ENCODE data around the gene WAC. TPM values are rescaled to one million over a fixed set of nuclear protein-coding genes. Genes with fewer than 3 reads are reported as not detected.

WAC gene
- total and polyA plus RNA-seq, 12 donors: 23.6 to 143 (median 104) TPM

DNA sequence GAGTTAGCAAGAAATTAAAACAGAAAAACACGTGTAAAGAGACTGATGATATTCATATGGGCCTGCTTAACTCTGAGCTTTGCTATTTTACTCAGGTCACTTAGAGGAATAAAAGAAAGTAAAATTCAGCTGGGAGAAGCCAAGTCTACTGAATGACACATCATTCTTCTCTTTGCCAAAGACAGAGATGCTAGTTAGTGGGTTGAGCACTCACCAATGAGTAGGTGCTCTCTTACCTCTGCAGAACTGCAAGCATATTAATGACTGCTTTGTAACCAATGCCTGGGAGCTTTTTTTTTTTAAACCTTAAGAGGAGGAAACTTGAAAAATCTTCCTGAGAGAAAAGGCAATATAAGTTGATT lies 99.6 kb downstream of the WAC start:
- DNase-seq: no peak
- H3K4me1 ChIP-seq (replicated peaks in 1 of 2): no peaks in the 10 kb centered on the region
- no peak overlapping the region for H3K27ac ChIP-seq
- intact Hi-C loops (cut with DNase I): no loop called here
- no peaks in the 10 kb centered on the region for H3K9me3 ChIP-seq (replicated peaks in 1 of 3)
- no peak overlapping the region for H3K4me3 ChIP-seq
- TF ChIP-seq, protein P1, sequence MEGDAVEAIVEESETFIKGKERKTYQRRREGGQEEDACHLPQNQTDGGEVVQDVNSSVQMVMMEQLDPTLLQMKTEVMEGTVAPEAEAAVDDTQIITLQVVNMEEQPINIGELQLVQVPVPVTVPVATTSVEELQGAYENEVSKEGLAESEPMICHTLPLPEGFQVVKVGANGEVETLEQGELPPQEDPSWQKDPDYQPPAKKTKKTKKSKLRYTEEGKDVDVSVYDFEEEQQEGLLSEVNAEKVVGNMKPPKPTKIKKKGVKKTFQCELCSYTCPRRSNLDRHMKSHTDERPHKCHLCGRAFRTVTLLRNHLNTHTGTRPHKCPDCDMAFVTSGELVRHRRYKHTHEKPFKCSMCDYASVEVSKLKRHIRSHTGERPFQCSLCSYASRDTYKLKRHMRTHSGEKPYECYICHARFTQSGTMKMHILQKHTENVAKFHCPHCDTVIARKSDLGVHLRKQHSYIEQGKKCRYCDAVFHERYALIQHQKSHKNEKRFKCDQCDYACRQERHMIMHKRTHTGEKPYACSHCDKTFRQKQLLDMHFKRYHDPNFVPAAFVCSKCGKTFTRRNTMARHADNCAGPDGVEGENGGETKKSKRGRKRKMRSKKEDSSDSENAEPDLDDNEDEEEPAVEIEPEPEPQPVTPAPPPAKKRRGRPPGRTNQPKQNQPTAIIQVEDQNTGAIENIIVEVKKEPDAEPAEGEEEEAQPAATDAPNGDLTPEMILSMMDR (IDR thresholded peaks at IDR 0.05): no peak
- no peak for TF ChIP-seq POLR2A (IDR thresholded peaks at IDR 0.05)
- whole genome bisulfite sequencing, 4 donors: 80 to 88% (median 83%) methylated on average over 1 of the region's 1 CpG
- H3K36me3 ChIP-seq (replicated peaks in 1 of 2): no peaks in the 10 kb centered on the region
- no peaks in the 10 kb centered on the region for H3K27me3 ChIP-seq

DNA sequence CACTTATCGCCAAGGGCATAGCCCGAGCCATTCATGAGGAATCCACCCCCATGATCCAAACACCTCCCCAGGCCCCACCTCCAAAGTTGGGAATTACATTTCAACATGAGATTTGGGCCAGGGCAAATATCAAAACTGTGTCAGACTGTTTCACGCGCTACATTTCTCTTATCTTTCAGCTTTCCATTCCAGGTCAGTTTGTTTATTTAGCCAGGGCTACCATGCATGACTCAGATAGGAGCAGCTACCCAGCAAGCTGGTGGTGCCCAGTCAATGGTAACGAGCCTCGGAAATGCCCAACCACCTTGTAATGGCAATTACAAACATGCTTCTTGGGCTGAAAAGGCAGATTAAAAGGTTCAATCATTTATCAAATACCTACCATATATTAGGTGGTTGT lies 100.8 kb downstream of the WAC start:
- DNase-seq: peak in 3 of 7 donors; percentile 32 to 50 (median 34)
- intact Hi-C loops (cut with DNase I): no loop called here
- Histone ChIP-seq H3K27ac (no peak overlapping the region), H3K4me3 (no peak overlapping the region), H3K27me3 (no peaks in the 10 kb centered on the region), H3K36me3 (replicated peaks in 1 of 2) (no peaks in the 10 kb centered on the region), H3K9me3 (replicated peaks in 1 of 3) (no peaks in the 10 kb centered on the region), H3K4me1 (replicated peaks in 1 of 2) (no peaks in the 10 kb centered on the region)
- WGBS, 4 donors: 74 to 84% (median 76%) methylated on average over 6 of the region's 6 CpGs
- TF ChIP-seq, protein P1 (IDR thresholded peaks at IDR 0.05): no peak
- TF ChIP-seq POLR2A (IDR thresholded peaks at IDR 0.05): no peak

GRCh38 chr10:28637346-28637745 lies 104.4 kb downstream of the WAC start:
- Histone ChIP-seq H3K4me1 (replicated peaks in 1 of 2) (no peaks in the 10 kb centered on the region), H3K27ac (no peak overlapping the region), H3K9me3 (replicated peaks in 1 of 3) (no peaks in the 10 kb centered on the region), H3K4me3 (no peak overlapping the region), H3K27me3 (no peaks in the 10 kb centered on the region), H3K36me3 (replicated peaks in 1 of 2) (no peaks in the 10 kb centered on the region)
- 64 to 72% (median 69%) methylated on average over 5 of the region's 5 CpGs for WGBS, 4 donors
- intact Hi-C loops (cut with DNase I): no loop called here
- TF ChIP-seq, protein P1 (IDR thresholded peaks at IDR 0.05): no peak
- no peak for TF ChIP-seq POLR2A (IDR thresholded peaks at IDR 0.05)
- no peak for DNase-seq

DNA sequence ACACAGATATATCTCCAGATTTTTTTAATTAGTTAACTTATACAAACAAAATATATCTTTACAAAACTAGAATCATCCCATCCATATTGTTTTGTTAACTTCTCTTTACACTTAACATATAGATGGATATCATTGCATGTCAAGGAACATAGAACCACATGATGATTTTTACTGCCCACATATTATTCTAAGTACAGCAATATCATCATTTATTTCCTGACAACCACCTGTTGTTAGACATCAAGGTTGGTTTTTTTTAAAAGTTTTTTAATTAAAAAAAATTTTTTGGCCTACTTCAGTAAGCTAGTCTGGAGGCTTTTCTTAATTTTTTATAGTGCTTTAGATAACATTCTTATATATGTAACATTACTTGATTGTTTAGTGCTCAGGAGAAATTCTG lies 105.5 kb downstream of the WAC start:
- H3K9me3 ChIP-seq (replicated peaks in 1 of 3): no peaks in the 10 kb centered on the region
- intact Hi-C loops (cut with DNase I): no loop called here
- no peak for TF ChIP-seq POLR2A (IDR thresholded peaks at IDR 0.05)
- TF ChIP-seq, protein P1 (IDR thresholded peaks at IDR 0.05): no peak

More for the DNA sequence above, 105.5 kb downstream of the WAC start:
- Histone ChIP-seq H3K27me3 (no peaks in the 10 kb centered on the region), H3K27ac (no peak overlapping the region), H3K4me3 (no peak overlapping the region), H3K36me3 (replicated peaks in 1 of 2) (no peaks in the 10 kb centered on the region), H3K4me1 (replicated peaks in 1 of 2) (no peaks in the 10 kb centered on the region)
- no peak for DNase-seq
